ENCODE results near the gene ZNF483. TPM values are rescaled to one million over a fixed set of nuclear protein-coding genes. Genes with fewer than 3 reads are reported as not detected.

ZNF483 gene
- total and polyA plus RNA-seq, 9 of the 15 experiments (the other 6 are each of a cell fraction or from before 2014, with no cell fraction given), result 0.04 to 1.0 (median 0.38) TPM

GRCh38 chr9:111482694-111483438 lies 42.1 kb upstream of the ZNF483 start (continued):
- TF ChIP-seq ELK1 (CRISPR knock-in tag; IDR thresholded peaks at IDR 0.05) (no peak), TGIF2 (CRISPR knock-in tag; IDR thresholded peaks at IDR 0.05) (peak; percentile 81; the same call in 1 of the 2 replicates), POLR2AphosphoS2 (IDR thresholded peaks at IDR 0.05; ENCODE audit: low read length) (no peak), VEZF1 (CRISPR knock-in tag; IDR thresholded peaks at IDR 0.05) (peak; percentile 46; the same call in 1 of the 2 replicates), HDAC3 (IDR thresholded peaks at IDR 0.05; ENCODE audit: borderline replicate concordance, partially characterized antibody) (no peak), ZFP36 (IDR thresholded peaks at IDR 0.05; ENCODE audit: low read depth, low read length, partially characterized antibody) (no peak), ARHGAP35 (IDR thresholded peaks at IDR 0.05; ENCODE audit: partially characterized antibody) (no peak), CREB1 (IDR thresholded peaks at IDR 0.05) (peak; percentile 21), CREB1 (CRISPR knock-in tag; IDR thresholded peaks at IDR 0.05) (peak; percentile 41; the same call in 1 of the 2 replicates), ATF7 (IDR thresholded peaks at IDR 0.05) (0 out of 2 replicates have a peak, but pooled peaks have one; percentile 51), PTTG1 (tag; IDR thresholded peaks at IDR 0.05; ENCODE audit: low read depth) (no peak), DNMT1 (IDR thresholded peaks at IDR 0.05) (no peak), ARID1B (IDR thresholded peaks at IDR 0.05) (no peak), DLX4 (CRISPR knock-in tag; IDR thresholded peaks at IDR 0.05) (no peak), TEAD1 (CRISPR knock-in tag; IDR thresholded peaks at IDR 0.05) (no peak; a peak in 1 of 4 replicates), ZKSCAN1 (IDR thresholded peaks at IDR 0.05; ENCODE audit: low read depth, low read length) (no peak), MYBL2 (IDR thresholded peaks at IDR 0.05; ENCODE audit: low read depth) (no peak), MYBL2 (CRISPR knock-in tag; IDR thresholded peaks at IDR 0.05; ENCODE audit: borderline replicate concordance) (no peak), ZNF431 (CRISPR knock-in tag; IDR thresholded peaks at IDR 0.05) (no peak), NFATC3 (IDR thresholded peaks at IDR 0.05) (no peak)
- TF ChIP-seq, protein P1, sequence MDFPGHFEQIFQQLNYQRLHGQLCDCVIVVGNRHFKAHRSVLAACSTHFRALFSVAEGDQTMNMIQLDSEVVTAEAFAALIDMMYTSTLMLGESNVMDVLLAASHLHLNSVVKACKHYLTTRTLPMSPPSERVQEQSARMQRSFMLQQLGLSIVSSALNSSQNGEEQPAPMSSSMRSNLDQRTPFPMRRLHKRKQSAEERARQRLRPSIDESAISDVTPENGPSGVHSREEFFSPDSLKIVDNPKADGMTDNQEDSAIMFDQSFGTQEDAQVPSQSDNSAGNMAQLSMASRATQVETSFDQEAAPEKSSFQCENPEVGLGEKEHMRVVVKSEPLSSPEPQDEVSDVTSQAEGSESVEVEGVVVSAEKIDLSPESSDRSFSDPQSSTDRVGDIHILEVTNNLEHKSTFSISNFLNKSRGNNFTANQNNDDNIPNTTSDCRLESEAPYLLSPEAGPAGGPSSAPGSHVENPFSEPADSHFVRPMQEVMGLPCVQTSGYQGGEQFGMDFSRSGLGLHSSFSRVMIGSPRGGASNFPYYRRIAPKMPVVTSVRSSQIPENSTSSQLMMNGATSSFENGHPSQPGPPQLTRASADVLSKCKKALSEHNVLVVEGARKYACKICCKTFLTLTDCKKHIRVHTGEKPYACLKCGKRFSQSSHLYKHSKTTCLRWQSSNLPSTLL (IDR thresholded peaks at IDR 0.05), result no peak
- TF ChIP-seq, protein P2, sequence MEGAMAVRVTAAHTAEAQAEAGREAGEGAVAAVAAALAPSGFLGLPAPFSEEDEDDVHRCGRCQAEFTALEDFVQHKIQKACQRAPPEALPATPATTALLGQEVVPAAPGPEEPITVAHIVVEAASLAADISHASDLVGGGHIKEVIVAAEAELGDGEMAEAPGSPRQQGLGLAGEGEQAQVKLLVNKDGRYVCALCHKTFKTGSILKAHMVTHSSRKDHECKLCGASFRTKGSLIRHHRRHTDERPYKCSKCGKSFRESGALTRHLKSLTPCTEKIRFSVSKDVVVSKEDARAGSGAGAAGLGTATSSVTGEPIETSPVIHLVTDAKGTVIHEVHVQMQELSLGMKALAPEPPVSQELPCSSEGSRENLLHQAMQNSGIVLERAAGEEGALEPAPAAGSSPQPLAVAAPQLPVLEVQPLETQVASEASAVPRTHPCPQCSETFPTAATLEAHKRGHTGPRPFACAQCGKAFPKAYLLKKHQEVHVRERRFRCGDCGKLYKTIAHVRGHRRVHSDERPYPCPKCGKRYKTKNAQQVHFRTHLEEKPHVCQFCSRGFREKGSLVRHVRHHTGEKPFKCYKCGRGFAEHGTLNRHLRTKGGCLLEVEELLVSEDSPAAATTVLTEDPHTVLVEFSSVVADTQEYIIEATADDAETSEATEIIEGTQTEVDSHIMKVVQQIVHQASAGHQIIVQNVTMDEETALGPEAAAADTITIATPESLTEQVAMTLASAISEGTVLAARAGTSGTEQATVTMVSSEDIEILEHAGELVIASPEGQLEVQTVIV (CRISPR knock-in tag; IDR thresholded peaks at IDR 0.05; ENCODE audit: borderline replicate concordance), result no peak

All from K562 (cell line).